GM12878 (cell line): ENCODE results near the gene ARHGAP15. TPM values are rescaled to one million over a fixed set of nuclear protein-coding genes. Genes with fewer than 3 reads are reported as not detected.

ENCODE experiments used
- ATAC-seq: fragments of 200-7000 bp; cut with Tn5 transposase; 3 replicates; pipeline ENCODE4 v1.9.1; 2020; ENCODE audit warnings: mild to moderate bottlenecking, moderate library complexity
- BruUV-seq: library from RNA; stranded (reverse); fragments of 400-500 nt; replicated peaks from 2 replicates; lab custom pipeline; 2021; lab: Mats Ljungman, UMichigan
- CTCF ChIA-PET: fragments of 300-600 bp; sonication (Branson Sonifier 250); formaldehyde crosslinking; extraction: SDS; loops from one replicate; lab custom pipeline; 2021; ENCODE audit warnings: inconsistent platforms; lab: Yijun Ruan, JAX
- POLR2A ChIA-PET: fragments of 350-600 bp; formaldehyde crosslinking; extraction: SDS; loops from one replicate; lab custom pipeline; 2021; ENCODE audit warnings: inconsistent platforms; lab: Charles Lee
- RAD21 ChIA-PET: fragments of 300-600 bp; sonication (Branson Sonifier 250); formaldehyde crosslinking; loops from one replicate; lab custom pipeline; 2023; ENCODE audit warnings: antibody characterized with exemption; ENCODE audit not compliant: unreplicated experiment; lab: Charles Lee
- SMC1A ChIA-PET: fragments of 300-600 bp; sonication (Branson Sonifier 250); formaldehyde crosslinking; loops from one replicate; lab custom pipeline; 2023; ENCODE audit not compliant: unreplicated experiment, uncharacterized antibody; lab: Charles Lee
- DNase-seq: peaks from one replicate; pipeline ENCODE4 v3.0.0-alpha.2; 2011; ENCODE audit warnings: low read depth, low spot score
- FAIRE-seq: peaks from 3 replicates; lab custom pipeline; 2011; peaks lifted over from hg19 to GRCh38; lab: Jason Lieb, UNC
- H2AFZ ChIP-seq: 2 replicates; pipeline ENCODE4 v1.6.0; 2011; ENCODE audit warnings: low read depth, low read length, control low read depth; ENCODE audit not compliant: control insufficient read depth
- H3K27ac ChIP-seq: 2 replicates; pipeline ENCODE4 v1.5.1; 2011; ENCODE audit warnings: control low read depth; ENCODE audit not compliant: control insufficient read depth, insufficient read depth
- H3K27me3 ChIP-seq, 2 experiments: replicated peaks in 1 of 2; 2 replicates each; pipeline versions ENCODE4 v1.6.0 to v1.6.1; 2011; ENCODE audit warnings: low read length in 1 of 2; ENCODE audit not compliant: control insufficient read depth in 2 of 2, insufficient read depth in 2 of 2
- H3K36me3 ChIP-seq, 2 experiments: 2 replicates each; pipeline ENCODE4 v1.5.1; 2011; ENCODE audit warnings: low read length in 1 of 2; ENCODE audit not compliant: control insufficient read depth in 2 of 2, insufficient read depth in 2 of 2
- H3K4me1 ChIP-seq: 2 replicates; pipeline ENCODE4 v1.6.1; 2011; ENCODE audit warnings: mild to moderate bottlenecking, low read length, moderate library complexity, mixed read lengths; ENCODE audit not compliant: control insufficient read depth, insufficient read depth
- H3K4me2 ChIP-seq: 2 replicates; pipeline ENCODE4 v1.6.0; 2011; ENCODE audit warnings: control low read depth; ENCODE audit not compliant: control insufficient read depth, insufficient read depth
- H3K4me3 ChIP-seq: fragments of 200-600 bp; sonication (generic); 2 replicates; pipeline ENCODE4 v1.5.1; 2016
- H3K79me2 ChIP-seq: 2 replicates; pipeline ENCODE4 v1.6.0; 2011; ENCODE audit warnings: low read length; ENCODE audit not compliant: control insufficient read depth, insufficient read depth
- H3K9ac ChIP-seq: 2 replicates; pipeline ENCODE4 v1.8.0; 2011; ENCODE audit warnings: low read length, control low read depth, mixed read lengths; ENCODE audit not compliant: control insufficient read depth, insufficient read depth
- H3K9me3 ChIP-seq: replicated peaks from 3 replicates; pipeline ENCODE4 v1.5.1; 2011; ENCODE audit warnings: mild to moderate bottlenecking, low read length; ENCODE audit not compliant: control insufficient read depth, insufficient read depth
- H4K20me1 ChIP-seq: 2 replicates; pipeline ENCODE4 v1.6.0; 2011; ENCODE audit not compliant: control insufficient read depth, insufficient read depth
- ASH2L ChIP-seq: fragments of 300-600, 200-600 bp; sonication (generic); IDR thresholded peaks from 2 replicates; pipeline ENCODE4 v1.6.1; 2017; ENCODE audit warnings: low read depth, mild to moderate bottlenecking, borderline replicate concordance
- CBX3 ChIP-seq: fragments of 200-600 bp; sonication (generic); IDR thresholded peaks from 2 replicates; pipeline ENCODE4 v1.6.1; 2016; ENCODE audit warnings: low read depth, borderline replicate concordance
- CHD4 ChIP-seq: fragments of 200-600 bp; sonication (generic); IDR thresholded peaks from 2 replicates; pipeline ENCODE4 v1.6.1; 2016; ENCODE audit warnings: mild to moderate bottlenecking
- DPF2 ChIP-seq: fragments of 450-650 bp; IDR thresholded peaks from 2 replicates; pipeline ENCODE4 v1.6.1; 2017; ENCODE audit warnings: mild to moderate bottlenecking
- IRF3 ChIP-seq: fragments of 450-650 bp; IDR thresholded peaks from 2 replicates; pipeline ENCODE4 v1.6.1; 2014; ENCODE audit warnings: mild to moderate bottlenecking
- IRF4 ChIP-seq: IDR thresholded peaks from 2 replicates; pipeline ENCODE4 v1.6.1; 2011; ENCODE audit warnings: low read depth, low read length
- NFXL1 ChIP-seq: fragments of 450-650 bp; IDR thresholded peaks from 2 replicates; pipeline ENCODE4 v1.6.1; 2017; ENCODE audit warnings: antibody characterized with exemption, mild to moderate bottlenecking, borderline replicate concordance
- PAX8 ChIP-seq: fragments of 450-650 bp; IDR thresholded peaks from 2 replicates; pipeline ENCODE4 v1.6.1; 2017; ENCODE audit warnings: mild to moderate bottlenecking, moderate library complexity
- SMAD5 ChIP-seq: IDR thresholded peaks from 2 replicates; pipeline ENCODE4 v1.6.1; 2016; ENCODE audit warnings: antibody characterized with exemption, low read depth
- SRF ChIP-seq, 2 experiments: IDR thresholded peaks; 2 replicates each; pipeline ENCODE4 v1.6.1; 2011; ENCODE audit warnings: low read depth in 2 of 2, low read length in 2 of 2, mild to moderate bottlenecking in 1 of 2, moderate library complexity in 1 of 2
- ZNF592 ChIP-seq: fragments of 450-650 bp; IDR thresholded peaks from 2 replicates; pipeline ENCODE4 v1.6.1; 2017; ENCODE audit warnings: mild to moderate bottlenecking, moderate library complexity
- WGBS: methylation state at CpG from one replicate; pipeline ENCODE4 v1.1.6; 2016; ENCODE audit warnings: low lambda C conversion rate; ENCODE audit not compliant: insufficient replicate concordance, insufficient coverage; ENCODE audit errors: missing lambda C conversion rate; 5-methylcytosine and 5-hydroxymethylcytosine counted together
- in situ Hi-C: fragments of 300-500 bp; cut with MboI; formaldehyde crosslinking; loops from 9 replicates; pipeline ENCODE4 v1.14.3; 2018; ENCODE audit warnings: mixed read lengths
- intact Hi-C: fragments of 100-400 bp; cut with micrococcal nuclease; formaldehyde crosslinking; loops from one replicate; pipeline ENCODE4 v1.14.2; 2022; ENCODE audit not compliant: unreplicated experiment
- polyA plus RNA-seq, 11 experiments: library from polyadenylated mRNA; depleted of rRNA in 4 of 11; unstranded in 6 of 11; stranded (reverse) in 5 of 11; fragments of >200 nt; fragmentation: Nextera tagmentation in 4 of 11; fragmentation: Illumina TruSeq in 1 of 11; extraction: Ambion mirVana in 4 of 11; extraction: Trizol in 1 of 11; gene quantifications; 1 replicate in 1 of 11; 2 replicates in 10 of 11; pipeline versions ENCODE4 v1.2.1 to v1.2.3, GENCODE V29; 2011 to 2016; ENCODE audit warnings: inconsistent platforms in 2 of 11, missing spikeins in 2 of 11, low read depth in 1 of 11
- total RNA-seq, 4 experiments: library from RNA; depleted of rRNA in 3 of 4; stranded (reverse); fragments of >200 nt in 3 of 4; fragmentation: Illumina TruSeq in 1 of 4; extraction: Trizol in 1 of 4; gene quantifications; 2 replicates each; pipeline versions ENCODE4 v1.2.1 to v1.2.3, GENCODE V29; 2013 to 2021

Gene ARHGAP15
- total and polyA plus RNA-seq, 10 of the 15 experiments (the other 5 are each of a cell fraction or from before 2014, with no cell fraction given): 38.0 to 92.6 (median 66.7) TPM

GRCh38 chr2:143169105-143169504, 39.9 kb downstream of the ARHGAP15 start:
- DNase-seq (no peak), FAIRE-seq (no peak), ATAC-seq (no peak)
- RAD21 ChIA-PET: no interaction called here
- intact Hi-C loops (no loop called here), in situ Hi-C loops (no loop called here)
- Histone ChIP-seq H3K4me1 (no peaks in the 10 kb centered on the region), H3K27ac (no peak overlapping the region), H3K4me3 (no peak overlapping the region), H3K27me3 (no peaks in the 10 kb centered on the region), H3K9me3 (no peaks in the 10 kb centered on the region), H2AFZ (no peak overlapping the region), H3K9ac (no peak overlapping the region), H3K36me3 (peaks cover 0 to 20% of the 10 kb centered on the region in 2 experiments; a peak in 3 of 4 replicates), H4K20me1 (no peaks in the 10 kb centered on the region), H3K4me2 (no peak overlapping the region), H3K79me2 (peaks cover 2% of the 10 kb centered on the region)
- 33% methylated on average over 1 of the region's 1 CpG for WGBS
- SMC1A ChIA-PET: interaction anchor here (0.9 to 5.3 kb wide), 4 partner anchors 38 to 57 kb away, joined by 3 to 31 read pairs (median 4); no protein-coding TSS in a partner anchor
- no peak for TF ChIP-seq CHD4
- no peak for TF ChIP-seq IRF3
- POLR2A ChIA-PET: no interaction called here
- no TSS peak for BruUV-seq
- CTCF ChIA-PET: interaction anchor here (1.0 to 3.2 kb wide), 5 partner anchors 8 to 115 kb away, joined by 4 to 13 read pairs (median 6); no protein-coding TSS in a partner anchor

- ChIA-PET SMC1A (interaction anchor here (0.8 to 1.6 kb wide), 4 partner anchors 9 to 59 kb away, joined by 3 to 5 read pairs (median 3); no protein-coding TSS in a partner anchor), RAD21 (interaction anchor here (1.2 to 1.8 kb wide), 3 partner anchors 8 to 44 kb away, joined by 3 to 5 read pairs (median 3); no protein-coding TSS in a partner anchor), POLR2A (no interaction called here), CTCF (interaction anchor here (0.7 to 4.1 kb wide), 6 partner anchors 10 to 61 kb away, joined by 3 to 14 read pairs (median 6); no protein-coding TSS in a partner anchor)
- Histone ChIP-seq H3K27ac (no peak overlapping the region), H3K36me3 (peaks cover 0 to 11% of the 10 kb centered on the region in 2 experiments; a peak in 2 of 4 replicates), H3K9ac (no peak overlapping the region), H3K4me2 (no peak overlapping the region), H3K79me2 (peaks cover 4% of the 10 kb centered on the region), H3K9me3 (no peaks in the 10 kb centered on the region; the same call in 2 of the 3 replicates), H3K4me1 (peaks cover 9% of the 10 kb centered on the region), H2AFZ (no peak overlapping the region), H3K4me3 (no peak overlapping the region), H3K27me3 (no peaks in the 10 kb centered on the region), H4K20me1 (no peaks in the 10 kb centered on the region)
- ATAC-seq: no peak
- intact Hi-C loops (no loop called here), in situ Hi-C loops (no loop called here)
- WGBS: 98% methylated on average over 2 of the region's 2 CpGs
- no TSS peak for BruUV-seq
- TF ChIP-seq DPF2: no peak
- TF ChIP-seq CBX3: no peak
- no peak for TF ChIP-seq PAX8
- TF ChIP-seq ZNF592: no peak
- TF ChIP-seq ASH2L: no peak
- no peak for TF ChIP-seq NFXL1
- TF ChIP-seq CHD4: no peak
- TF ChIP-seq SMAD5: no peak
- no peak for TF ChIP-seq SRF (IDR thresholded peaks at IDR 0.05; ENCODE audit: low read depth in 2 of 2, low read length in 2 of 2)
- no peak for TF ChIP-seq IRF4
- DNase-seq: no peak
- FAIRE-seq: no peak
Measured at GRCh38 chr2:143171817-143172216, 42.6 kb downstream of the ARHGAP15 start.
